Esophagus mucosa (tissue), 1 donor: ENCODE results near the gene RAD51B. TPM values are rescaled to one million over a fixed set of nuclear protein-coding genes. Genes with fewer than 3 reads are reported as not detected.
A peak's percentile ranks its signal among the peaks of the same experiment; 100 is the strongest.
"Not testable (repeated sequence)": the region's sequence is repeated elsewhere in the genome, so short reads cannot be mapped to it uniquely, and the experiment has no call there.

Source experiments
- ATAC-seq: fragments of 200-7000 bp; cut with Tn5 transposase; one replicate; pipeline ENCODE4 v1.9.1; 2020
- total RNA-seq: library from RNA; stranded (reverse); gene quantifications from one replicate; pipeline ENCODE4 v1.2.4, GENCODE V29; 2023
- donor health status: DM: yes; HTN: yes; CAD: no.

The RAD51B gene
- total RNA-seq, 1 donor from 2014 or later: 12.2 TPM

DNA sequence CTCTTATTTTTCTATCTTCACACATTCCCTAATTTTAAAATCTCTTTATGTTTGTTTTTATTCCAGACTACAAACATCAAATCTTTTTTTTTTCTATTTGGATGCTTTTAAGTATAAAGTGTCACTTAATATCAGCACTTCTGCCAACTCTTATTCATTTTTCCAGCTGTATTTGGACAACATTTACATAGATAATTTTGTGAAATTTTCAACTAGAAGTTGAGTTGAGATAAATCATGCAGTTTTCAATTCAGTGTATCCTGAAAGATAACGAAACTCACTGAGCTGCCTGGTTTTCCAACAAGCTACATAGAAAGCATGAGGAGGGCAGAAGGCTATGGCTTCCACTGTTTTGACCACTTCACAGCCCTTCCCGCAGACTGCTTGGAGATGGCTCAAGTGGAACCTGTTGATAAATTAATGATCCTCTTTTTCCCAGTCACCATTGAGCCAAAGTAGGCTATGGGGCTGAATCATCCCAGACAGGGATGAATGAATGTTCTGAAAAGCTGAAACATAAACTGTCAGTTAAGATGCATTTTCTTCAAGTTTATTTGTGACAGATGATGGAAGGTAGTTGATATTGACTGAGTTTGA, 213.9 kb downstream of the RAD51B start:
- no peak for ATAC-seq

DNA sequence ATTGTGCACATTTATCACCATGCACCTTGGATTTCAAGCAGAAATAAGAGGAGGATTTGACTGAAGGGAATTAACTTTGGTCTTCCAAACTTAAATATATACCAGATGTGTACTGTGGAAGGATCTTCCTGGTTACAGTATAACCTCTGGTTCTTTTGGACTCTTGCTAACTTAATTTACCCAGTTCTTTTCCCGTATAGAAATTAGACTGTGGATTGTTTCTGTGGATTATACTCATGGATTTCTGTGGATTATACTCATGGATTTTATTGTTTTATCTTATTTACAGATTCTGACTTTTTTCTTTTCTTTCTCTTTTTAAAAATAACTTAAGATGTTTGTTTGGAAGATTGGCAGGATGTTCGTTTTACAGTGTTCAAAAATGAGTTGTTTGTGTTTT, 215.3 kb downstream of the RAD51B start:
- no peak for ATAC-seq

DNA sequence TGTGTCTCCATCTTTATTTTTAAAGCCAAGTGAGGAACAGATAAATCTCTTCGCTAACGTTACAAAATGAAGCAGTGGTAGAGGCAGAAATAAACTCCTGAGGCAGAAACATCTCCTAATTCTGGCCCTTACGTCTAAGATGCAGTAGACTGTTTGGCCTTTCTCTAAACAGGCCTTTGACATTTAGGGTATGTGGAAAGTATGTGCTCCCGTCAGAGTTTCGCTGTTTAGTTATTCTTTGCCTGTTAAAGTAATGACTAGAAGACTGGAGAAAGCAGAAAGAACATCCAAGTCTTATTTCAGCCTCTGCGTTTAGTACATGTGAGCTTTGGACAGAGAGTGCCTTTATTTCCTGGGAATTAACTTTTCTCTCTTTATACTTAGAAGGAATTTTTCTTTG, 216.6 kb downstream of the RAD51B start:
- no peak for ATAC-seq

DNA sequence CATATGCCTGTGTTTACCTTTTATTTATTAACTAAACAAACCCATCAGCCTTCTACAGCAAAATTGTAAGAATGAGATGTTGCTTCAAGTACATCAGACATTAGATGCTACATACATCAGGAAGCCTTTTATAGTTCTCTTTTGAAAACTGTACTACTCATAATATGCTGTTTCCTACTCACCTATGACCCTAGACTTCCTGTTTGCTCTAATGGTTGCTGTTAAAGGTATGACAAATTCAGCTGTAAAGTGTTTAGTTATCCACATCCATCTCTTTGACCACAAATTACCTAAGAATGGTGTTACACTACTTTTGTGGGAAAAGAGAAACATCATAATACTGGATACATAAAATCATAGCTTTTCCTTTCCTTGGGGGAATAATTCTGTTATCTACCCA, 220.0 kb downstream of the RAD51B start:
- no peak for ATAC-seq

DNA sequence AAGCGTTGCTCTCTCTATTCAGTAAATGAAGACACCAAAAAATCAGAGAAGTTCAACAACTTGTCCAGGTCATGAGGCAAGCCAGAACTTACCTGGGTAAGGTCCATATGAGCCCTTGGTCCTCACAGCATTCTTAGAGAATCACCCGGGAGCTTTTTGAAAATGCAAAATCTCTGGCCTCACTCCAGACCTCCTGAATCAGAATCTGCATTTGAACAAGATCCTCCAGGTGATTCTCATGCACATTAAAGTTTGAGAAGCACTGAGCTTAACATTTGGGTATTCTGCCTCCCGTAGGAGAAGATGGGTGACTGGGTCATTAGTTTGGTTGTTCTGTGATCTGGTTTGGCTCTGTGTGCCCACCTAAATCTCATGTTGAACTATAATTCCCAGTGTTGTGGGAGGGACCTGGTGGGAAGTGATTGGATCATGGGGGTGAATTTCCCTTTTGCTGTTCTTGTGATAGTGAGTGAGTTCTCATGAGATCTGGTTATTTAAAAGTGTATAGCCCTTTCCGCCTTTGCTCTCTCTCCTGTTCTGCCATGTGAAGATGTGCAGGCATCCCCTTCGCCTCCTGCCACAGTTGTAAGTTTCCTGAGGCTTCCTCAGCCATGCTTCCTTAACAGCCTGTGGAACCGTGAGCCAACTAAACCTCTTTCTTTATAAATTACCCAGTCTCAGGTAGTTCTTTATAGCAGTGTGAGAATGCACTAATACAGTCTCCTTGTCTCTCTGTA, 221.2 kb downstream of the RAD51B start:
- ATAC-seq: no peak

DNA sequence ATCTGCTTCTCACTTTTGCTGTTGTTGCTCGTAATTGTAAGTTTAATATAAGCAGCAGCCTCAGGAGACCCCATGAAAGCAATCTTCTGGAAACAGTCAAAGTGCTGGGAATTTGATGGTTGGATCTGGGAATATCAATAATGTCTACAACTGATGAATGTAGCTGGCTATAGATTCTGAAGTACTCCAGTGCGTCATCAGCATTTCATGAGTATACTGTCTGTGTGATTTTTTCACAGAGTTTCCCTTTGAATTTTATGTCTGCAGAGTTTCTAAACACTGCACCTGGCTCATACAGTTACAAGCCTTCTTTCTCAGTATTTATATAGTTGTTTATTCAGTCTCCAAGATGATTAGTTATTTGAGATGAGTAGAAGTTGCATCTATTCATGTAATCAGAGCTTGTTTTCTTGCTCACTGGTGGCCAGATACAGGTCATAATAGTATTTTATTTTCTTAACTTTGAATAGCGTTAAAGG, 222.3 kb downstream of the RAD51B start:
- no peak for ATAC-seq

DNA sequence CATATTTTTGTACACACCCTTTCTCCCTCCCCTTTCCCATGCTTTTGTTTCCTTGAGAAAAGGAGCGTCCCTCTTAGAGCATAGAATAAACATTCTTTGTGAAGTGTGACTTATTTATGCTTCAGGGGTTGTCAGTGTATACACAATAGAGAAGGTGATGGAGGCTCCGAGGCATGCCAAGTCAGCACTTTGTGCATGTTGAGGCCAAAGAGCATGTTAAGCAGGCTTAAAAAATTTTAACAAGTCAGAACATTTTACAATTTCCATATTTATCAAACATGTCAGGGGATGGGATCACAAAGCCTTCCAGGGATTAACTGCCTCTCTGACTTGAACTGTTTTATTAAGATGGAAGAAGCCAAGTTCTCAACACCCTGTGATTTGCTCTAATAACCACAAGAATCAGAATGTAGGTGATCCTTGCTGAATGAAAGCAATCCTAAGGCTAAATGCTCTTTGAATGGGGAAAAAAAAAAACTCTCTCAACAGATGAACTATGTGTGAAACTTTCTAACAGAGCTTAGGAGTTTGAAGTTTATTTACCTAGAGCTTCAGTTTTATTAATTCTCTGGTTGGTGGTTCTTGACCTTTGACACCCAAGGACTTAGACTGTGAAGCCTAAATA, 223.1 kb downstream of the RAD51B start:
- peak; percentile 98 for ATAC-seq

DNA sequence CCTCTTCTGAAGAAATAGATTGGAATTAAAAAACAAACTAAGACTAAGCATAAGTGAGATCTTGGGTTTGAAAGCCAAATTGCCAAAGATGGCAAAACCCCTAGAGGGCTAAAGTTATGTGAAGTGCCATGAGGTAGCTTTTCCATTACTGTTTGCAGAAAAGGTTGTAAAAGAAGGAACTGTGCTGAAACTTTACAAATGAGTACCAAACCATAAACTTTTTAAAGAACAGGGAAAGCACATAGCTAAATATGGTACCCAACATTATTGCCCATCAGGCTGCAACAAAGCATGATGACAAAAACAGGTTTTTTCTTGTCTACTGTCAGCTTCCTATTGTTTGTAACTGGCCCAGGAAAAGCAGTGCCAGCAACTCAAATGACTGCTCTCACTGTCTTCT, 224.2 kb downstream of the RAD51B start:
- ATAC-seq: no peak

DNA sequence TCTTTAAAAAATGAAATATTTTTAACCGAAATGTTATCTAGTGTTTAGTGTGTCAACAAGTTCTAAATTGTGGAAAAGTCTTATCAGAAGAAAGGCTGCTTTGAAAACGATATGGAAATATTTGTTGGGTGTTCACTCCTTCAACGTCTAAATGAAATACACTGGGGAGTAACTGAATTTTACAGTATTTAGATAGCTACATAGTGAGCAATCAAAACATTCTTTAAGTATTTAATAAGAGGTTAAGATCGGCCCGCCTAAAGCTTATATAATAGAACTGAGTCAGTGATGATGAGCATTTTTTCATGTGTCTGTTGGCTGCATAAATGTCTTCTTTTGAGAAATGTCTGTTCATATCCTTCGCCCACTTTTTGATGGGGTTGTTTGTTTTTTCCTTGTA, 228.3 kb downstream of the RAD51B start:
- no peak for ATAC-seq

DNA sequence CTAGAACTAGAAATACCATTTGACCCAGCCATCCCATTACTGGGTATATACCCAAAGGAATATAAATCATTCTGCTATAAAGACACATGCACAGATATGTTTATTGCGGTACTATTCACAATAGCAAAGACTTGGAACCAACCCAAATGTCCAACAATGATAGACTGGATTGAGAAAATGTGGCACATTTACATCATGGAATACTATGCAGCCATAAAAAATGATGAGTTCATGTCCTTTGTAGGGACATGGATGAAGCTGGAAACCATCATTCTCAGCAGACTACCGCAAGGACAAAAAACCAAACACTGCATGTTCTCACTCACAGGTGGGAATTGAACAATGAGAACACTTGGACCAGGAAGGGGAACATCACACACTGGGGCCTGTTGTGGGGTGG, 229.2 kb downstream of the RAD51B start:
- ATAC-seq: not testable (repeated sequence)

DNA sequence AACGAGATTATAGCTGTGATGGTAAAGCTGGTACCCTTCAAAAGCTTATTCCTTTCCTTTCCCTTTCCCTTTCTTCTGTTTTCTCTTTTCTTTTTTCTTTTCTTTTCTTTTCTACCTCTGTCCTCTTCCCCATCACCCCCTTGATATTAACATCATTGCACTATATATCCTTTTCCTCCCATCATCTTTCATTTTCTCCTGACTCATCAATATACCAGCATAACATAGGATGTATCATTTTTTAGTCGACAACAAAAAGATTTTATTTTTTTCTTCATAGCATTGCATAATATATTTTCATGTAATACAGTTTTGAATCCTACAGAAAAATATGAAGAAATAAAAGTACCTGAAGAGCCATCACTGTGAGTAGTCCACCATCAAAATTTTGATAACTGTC, 230.6 kb downstream of the RAD51B start:
- ATAC-seq: no peak

DNA sequence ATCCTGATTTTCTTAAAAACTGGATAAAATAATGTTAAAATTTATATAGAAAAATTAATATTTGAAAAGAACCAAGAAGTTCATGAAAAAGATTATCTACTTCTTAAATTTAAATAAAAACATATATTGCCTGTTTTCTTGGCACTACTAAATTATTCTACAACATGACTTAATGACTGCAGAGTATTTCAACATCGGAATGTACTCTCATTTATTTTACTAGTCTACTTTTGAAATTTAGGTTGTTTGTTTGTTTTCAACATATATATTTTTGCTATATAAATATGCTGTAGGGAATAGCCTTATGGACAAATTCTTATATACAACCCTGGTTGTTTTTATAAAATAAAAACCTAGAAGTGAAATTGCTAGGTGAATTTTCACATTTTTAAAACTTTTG, 231.6 kb downstream of the RAD51B start:
- no peak for ATAC-seq

DNA sequence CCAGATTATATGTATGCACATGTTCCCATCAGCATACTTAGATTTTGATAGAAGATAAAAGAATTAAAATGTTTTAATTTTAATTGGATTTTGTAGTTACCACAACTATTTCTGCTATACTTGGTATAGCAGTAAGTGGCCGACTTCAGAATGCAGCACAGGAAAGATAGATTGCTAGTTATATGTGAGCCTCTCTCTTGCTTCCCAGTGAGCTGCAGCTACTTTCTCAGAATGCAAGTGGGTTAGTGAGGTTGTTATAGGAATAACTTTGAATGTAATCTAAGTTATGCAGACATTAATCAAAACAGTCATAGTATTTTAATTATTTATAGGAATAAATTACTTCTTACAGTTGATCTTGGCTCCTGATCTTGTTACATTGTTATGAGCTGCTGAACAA, 240.6 kb downstream of the RAD51B start:
- no peak for ATAC-seq

DNA sequence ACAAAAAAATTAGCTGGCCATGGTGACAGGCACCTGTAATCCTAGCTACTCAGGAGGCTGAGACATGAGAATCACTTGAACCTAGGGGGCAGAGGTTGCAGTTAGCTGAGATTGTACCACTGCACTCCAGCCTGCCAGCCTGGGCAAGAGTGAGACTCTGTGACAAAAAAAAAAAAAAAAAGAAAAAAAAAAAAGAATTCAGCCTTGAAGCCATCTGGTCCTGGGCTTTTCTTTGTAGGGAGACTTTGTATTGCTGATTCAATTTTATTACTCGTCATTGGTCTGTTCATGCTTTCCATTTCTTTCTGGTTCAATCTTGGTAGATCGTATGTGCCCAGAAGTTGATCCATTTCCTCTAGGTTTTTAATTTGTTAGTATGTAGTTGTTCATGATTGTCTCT, 243.1 kb downstream of the RAD51B start:
- ATAC-seq: no peak

DNA sequence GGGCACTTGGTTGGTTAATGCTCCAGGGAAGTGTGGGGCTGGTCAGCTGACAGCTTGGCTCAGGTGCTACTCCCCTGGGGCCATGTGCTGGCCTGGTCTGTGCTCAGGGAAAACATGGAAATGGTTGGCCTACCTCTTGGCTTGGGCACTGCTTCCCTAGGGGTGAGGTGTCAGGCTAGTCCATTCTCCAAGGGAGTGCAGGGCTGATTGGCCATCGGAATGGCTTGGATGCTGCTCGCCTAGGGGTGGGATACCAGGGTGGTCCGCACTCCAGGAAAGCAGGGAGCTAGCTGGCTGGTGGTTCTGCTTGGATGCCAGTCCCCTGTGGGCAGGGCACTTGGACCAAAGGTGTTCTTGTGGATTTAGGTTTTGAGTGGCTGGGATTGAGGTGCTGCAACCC, 245.7 kb downstream of the RAD51B start:
- ATAC-seq: no peak

DNA sequence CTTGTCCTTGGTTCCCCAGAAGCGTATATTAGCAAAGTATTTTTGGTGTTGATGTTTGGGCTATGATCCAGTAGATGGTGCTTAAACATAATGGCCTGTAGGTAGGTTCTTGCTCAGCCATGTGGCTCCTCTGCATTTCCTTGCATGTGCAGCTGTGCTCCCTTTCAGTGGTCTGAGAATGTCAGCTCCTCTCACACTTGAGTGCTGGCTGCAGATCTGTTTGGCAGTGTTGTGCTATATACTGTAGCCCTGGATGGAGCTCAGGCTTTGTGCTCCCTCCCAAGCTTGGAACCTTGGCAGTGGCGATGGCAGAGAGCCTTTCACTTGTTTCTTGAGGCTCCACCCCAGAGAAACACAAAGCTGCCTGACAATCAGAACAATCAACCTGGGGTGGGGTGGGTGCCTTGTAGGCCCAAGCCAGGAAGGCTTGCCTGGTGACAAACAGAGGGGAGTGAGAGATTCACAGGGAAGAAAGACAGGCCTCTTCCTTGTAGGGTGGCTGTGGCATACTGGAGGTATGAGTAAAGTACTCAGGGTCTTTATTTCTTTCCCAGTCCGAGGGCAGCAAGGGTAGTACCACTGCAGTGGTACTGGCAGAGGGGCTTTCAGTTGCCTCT, 255.3 kb downstream of the RAD51B start:
- peak; percentile 69 for ATAC-seq

DNA sequence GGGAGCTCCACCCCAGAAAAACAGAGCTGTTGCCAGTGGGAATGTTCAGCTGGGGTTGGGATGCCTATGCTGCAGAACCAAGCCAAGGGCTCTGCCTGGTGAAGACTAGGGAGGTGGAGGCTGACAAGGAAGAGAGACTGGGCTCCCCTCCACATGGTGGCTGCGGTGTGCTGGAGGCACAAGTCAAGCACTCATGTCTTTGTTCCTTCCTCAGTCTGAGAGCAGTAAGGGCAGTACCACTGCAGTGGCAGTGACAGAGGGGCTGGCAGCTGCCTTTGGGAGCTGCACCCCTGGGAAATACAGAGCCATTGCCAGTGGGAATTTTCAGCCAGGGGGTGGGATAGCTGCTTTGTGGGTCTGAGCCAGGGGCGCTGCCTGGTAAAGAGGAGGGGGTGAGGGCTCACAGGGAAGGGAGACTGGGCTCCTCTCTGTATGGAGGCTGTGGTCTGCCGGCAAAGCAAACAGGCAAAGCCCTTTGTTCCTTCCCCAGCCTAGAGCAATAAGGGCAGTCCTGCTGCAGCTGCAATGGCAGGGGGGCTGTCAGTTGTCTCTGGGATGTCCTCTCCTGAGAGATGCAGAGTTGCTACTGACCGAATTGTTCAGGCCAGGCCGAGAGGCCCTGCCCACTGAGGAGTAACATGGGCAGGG, 255.9 kb downstream of the RAD51B start:
- ATAC-seq: peak; percentile 17

DNA sequence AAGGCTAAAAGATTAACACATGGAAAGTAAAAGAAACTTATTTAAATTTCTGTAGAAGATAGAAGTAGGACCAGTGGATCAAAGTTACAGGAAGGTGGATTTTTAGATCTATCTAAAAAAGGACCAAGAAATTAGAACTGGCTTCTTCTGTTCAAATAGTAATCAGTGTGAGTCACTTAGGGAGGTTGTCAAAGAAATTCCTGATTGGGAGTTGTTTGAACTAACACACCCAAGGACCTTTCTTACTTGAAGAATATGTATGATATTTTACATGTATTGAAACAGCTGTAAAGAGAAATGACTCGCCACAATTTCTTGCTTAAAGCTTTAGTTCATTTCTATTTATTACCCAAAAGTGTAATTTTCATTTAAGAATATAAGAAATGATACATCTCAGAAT, 256.9 kb downstream of the RAD51B start:
- ATAC-seq: peak; percentile 60

DNA sequence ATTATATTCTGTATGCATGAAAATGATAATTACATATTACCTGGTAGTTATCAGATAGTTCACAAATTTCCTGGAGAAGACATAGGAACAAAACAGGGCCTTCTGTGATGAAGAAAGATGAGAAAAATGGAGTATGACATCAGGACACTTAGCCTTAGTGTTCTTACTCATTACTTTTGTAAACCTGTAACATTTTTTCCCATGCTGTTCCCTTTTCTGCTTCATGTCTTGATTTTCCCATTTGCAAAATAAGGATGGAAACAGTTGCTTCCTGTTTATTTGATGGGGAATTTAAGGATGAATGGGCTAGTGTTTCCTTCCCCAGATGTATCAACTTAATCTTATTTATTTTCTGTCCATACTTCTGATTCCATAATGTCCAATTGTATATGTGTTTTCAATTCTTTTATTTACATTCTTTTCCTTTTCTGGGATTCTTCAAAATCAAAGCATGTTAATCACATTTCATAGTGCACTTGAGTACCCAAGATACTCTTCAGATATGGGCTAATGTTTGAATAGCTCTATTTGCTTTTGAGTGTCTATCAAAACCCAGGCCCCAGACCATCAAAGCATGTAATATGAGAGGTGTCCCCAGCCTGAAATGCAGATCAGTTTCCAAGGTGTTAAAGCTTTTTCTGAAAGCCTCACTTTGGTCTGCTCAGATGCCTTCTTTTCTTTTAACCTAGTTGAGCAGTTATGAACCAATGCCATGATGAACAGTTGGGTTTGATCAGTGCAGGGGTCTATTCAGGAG, 260.5 kb downstream of the RAD51B start:
- ATAC-seq: no peak

DNA sequence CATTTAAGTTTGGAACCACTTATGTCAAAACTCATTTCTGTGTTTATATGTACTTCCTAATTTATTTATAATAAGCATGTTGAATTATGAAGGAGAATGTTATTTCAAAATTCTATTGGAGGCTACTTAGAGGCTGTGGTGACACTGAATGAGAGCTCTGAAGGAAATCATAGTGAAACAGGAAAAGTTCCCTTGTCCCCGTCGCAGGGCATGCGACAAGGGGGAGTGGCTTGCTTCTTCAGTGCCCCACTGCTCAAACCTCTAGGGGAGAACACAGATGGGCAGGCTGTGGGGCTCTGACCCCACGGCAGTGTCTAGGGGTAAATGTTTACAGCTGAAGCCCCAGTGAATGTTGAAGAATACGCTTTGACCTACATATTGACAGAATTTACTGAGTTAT, 261.9 kb downstream of the RAD51B start:
- no peak for ATAC-seq

DNA sequence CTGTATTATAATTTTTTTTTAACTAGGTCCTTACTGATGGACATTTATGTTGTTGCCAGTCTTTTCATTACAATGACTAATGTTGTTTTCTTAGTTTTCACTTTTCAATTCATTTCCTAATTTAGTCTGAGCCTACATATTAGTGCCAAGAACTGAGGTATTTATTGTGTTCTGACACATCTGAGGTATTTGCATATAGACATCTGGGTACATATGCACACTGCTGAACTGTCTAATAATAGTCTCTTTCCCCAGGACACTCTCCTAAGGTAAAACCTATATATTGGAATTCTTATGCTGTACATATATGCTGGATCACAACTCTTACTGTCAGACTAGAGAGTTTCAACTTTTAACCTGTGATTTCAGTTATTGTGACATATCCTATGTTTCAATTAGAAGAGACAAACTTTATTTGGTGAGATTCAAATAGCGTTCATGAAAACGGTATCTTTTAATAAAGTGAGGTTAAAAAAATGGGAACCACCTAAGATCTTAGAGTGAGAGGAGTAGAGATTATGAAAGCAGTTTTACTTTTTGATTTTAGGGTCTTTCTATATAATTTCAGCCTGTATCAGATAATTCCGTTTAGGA, 263.2 kb downstream of the RAD51B start:
- ATAC-seq: no peak

DNA sequence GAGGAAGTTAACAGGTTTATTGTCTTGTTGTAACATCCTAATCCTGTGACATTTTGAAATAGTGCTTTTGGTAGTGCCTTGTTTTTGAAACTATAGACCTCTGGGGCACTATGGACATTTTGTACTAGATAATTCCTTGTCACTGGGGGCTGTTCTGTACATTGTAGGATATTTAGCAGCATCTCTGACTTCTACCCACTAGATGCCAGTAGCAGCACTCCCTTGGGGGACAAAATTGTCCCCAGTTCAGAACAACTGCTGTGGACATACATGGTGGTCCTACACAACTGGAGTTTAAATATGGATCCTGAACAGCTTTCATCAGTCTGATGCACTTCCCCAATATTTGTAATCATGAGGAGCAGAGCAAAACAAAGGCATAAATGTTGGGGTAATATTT, 264.7 kb downstream of the RAD51B start:
- no peak for ATAC-seq
